K562 (cell line): ENCODE measurements around the gene GOLIM4. TPM values are rescaled to one million over a fixed set of nuclear protein-coding genes. Genes with fewer than 3 reads are reported as not detected.

ENCODE experiments used
- ATAC-seq: fragments of 200-7000 bp; cut with Tn5 transposase; 3 replicates; pipeline ENCODE4 v1.9.1; 2020; ENCODE audit warnings: moderate library complexity
- BruUV-seq: library from RNA; stranded (reverse); fragments of 400-500 nt; replicated peaks from 2 replicates; lab custom pipeline; 2021; lab: Mats Ljungman, UMichigan
- CTCF ChIA-PET: fragments of 300-600 bp; formaldehyde crosslinking; extraction: SDS; loops from one replicate; lab custom pipeline; 2021; ENCODE audit warnings: low intra/inter-chr PET ratio; lab: Yijun Ruan, JAX
- POLR2A ChIA-PET: fragments of 300-600, 350-650 bp; sonication (Branson Sonifier 250); formaldehyde crosslinking; extraction: SDS; loops from one replicate; lab custom pipeline; 2021; ENCODE audit warnings: antibody characterized with exemption, inconsistent platforms; lab: Yijun Ruan, JAX
- DNase-seq, 4 experiments: peaks; one replicate each; pipeline versions ENCODE4 v3.0.0 to v3.0.0-alpha.2; 2011 to 2018; ENCODE audit warnings: low spot score in 3 of 4, mixed read lengths in 3 of 4; ENCODE audit errors: extremely low read depth in 1 of 4
- FAIRE-seq: peaks from 2 replicates; lab custom pipeline; 2011; peaks lifted over from hg19 to GRCh38; lab: Jason Lieb, UNC
- H2AFZ ChIP-seq: 2 replicates; pipeline ENCODE4 v1.6.0; 2011; ENCODE audit warnings: low read depth, low read length, control low read depth, inconsistent platforms
- H3K27ac ChIP-seq: fragments of 200-600 bp; 3 replicates; pipeline ENCODE4 v1.8.0; 2011; ENCODE audit warnings: low read depth, mild to moderate bottlenecking, control low read depth, inconsistent platforms, low read length, moderate library complexity, mixed read lengths; ENCODE audit errors: extremely low read depth
- H3K27me3 ChIP-seq, 2 experiments: fragments of 300-600 bp in 1 of 2; 2 replicates in 1 of 2; 3 replicates in 1 of 2; pipeline versions ENCODE4 v1.6.0 to v1.8.0; 2011; ENCODE audit warnings: inconsistent platforms in 2 of 2, low read length in 2 of 2, mild to moderate bottlenecking in 1 of 2, mixed read lengths in 1 of 2, moderate library complexity in 1 of 2; ENCODE audit not compliant: control insufficient read depth in 2 of 2, insufficient read depth in 2 of 2
- H3K36me3 ChIP-seq: fragments of 300-600 bp; 3 replicates; pipeline ENCODE4 v1.8.0; 2011; ENCODE audit warnings: mild to moderate bottlenecking, low read length, inconsistent platforms; ENCODE audit not compliant: control insufficient read depth, insufficient read depth
- H3K4me1 ChIP-seq, 2 experiments: fragments of 200-600 bp in 1 of 2; replicated peaks in 1 of 2; 2 replicates in 1 of 2; 3 replicates in 1 of 2; pipeline versions ENCODE4 v1.5.1 to v1.8.0; 2011; ENCODE audit warnings: inconsistent platforms in 2 of 2, low read length in 2 of 2, mild to moderate bottlenecking in 1 of 2, mixed read lengths in 1 of 2, moderate library complexity in 1 of 2; ENCODE audit not compliant: control insufficient read depth in 2 of 2, insufficient read depth in 2 of 2
- H3K4me2 ChIP-seq: 2 replicates; pipeline ENCODE4 v1.6.1; 2011; ENCODE audit warnings: low read length, control low read depth, inconsistent platforms, mixed read lengths; ENCODE audit not compliant: insufficient read depth
- H3K4me3 ChIP-seq: fragments of 200-600 bp; sonication (generic), shearing (Covaris generic); 2 replicates; pipeline ENCODE4 v1.5.1; 2016; ENCODE audit warnings: control low read depth, inconsistent platforms
- H3K79me2 ChIP-seq: fragments of 200-600 bp; 3 replicates; pipeline ENCODE4 v1.8.0; 2011; ENCODE audit warnings: low read length, inconsistent platforms; ENCODE audit not compliant: control insufficient read depth, insufficient read depth
- H3K9ac ChIP-seq, 2 experiments: 2 replicates each; pipeline versions ENCODE4 v1.6.0 to v1.6.1; 2011; ENCODE audit warnings: low read depth in 2 of 2, low read length in 2 of 2, control low read depth in 1 of 2, inconsistent platforms in 1 of 2, mild to moderate bottlenecking in 1 of 2, mixed read lengths in 1 of 2; ENCODE audit not compliant: insufficient read depth in 1 of 2
- H3K9me1 ChIP-seq: one replicate; pipeline ENCODE4 v1.6.0; 2011; ENCODE audit warnings: inconsistent platforms, mild to moderate bottlenecking, low read length, moderate library complexity; ENCODE audit not compliant: control insufficient read depth, insufficient read depth
- H3K9me3 ChIP-seq: replicated peaks from 2 replicates; pipeline ENCODE4 v1.5.1; 2011; ENCODE audit warnings: low read depth, low read length, inconsistent platforms; ENCODE audit not compliant: control insufficient read depth, insufficient read depth
- H4K20me1 ChIP-seq: replicated peaks from 2 replicates; pipeline ENCODE4 v1.6.1; 2011; ENCODE audit warnings: low read length, inconsistent platforms, mixed read lengths; ENCODE audit not compliant: control insufficient read depth, insufficient read depth
- CC2D1A ChIP-seq: fragments of 450-650 bp; IDR thresholded peaks from 2 replicates; pipeline ENCODE4 v1.6.1; 2017; ENCODE audit warnings: mild to moderate bottlenecking
- WGBS: fragments of 100-300 bp; shearing (Covaris generic); methylation state at CpG from one replicate; pipeline ENCODE4 v1.1.6; 2016; ENCODE audit warnings: low coverage, mixed read lengths; ENCODE audit not compliant: insufficient coverage; ENCODE audit errors: missing lambda C conversion rate; 5-methylcytosine and 5-hydroxymethylcytosine counted together
- in situ Hi-C: fragments of 300-500 bp; cut with MboI; formaldehyde crosslinking; loops from 4 replicates; pipeline ENCODE4 v1.15.0; 2018; ENCODE audit warnings: inconsistent platforms, mixed read lengths
- intact Hi-C: fragments of 100-400 bp; cut with micrococcal nuclease; formaldehyde crosslinking; loops from 2 replicates; pipeline ENCODE4 v1.14.2; 2022
- polyA plus RNA-seq, 8 experiments: library from polyadenylated mRNA; depleted of rRNA in 4 of 8; stranded (reverse) in 5 of 8; unstranded in 3 of 8; fragments of >200 nt; fragmentation: Nextera tagmentation in 2 of 8; fragmentation: Illumina TruSeq in 1 of 8; extraction: Ambion mirVana in 2 of 8; extraction: Trizol in 1 of 8; gene quantifications; 2 replicates each; pipeline versions ENCODE4 v1.2.1 to v1.2.3, GENCODE V29; 2011 to 2014; ENCODE audit warnings: inconsistent platforms in 1 of 8, missing spikeins in 1 of 8
- total RNA-seq, 7 experiments: library from RNA; depleted of rRNA in 6 of 7; stranded (reverse); fragments of >200 nt in 6 of 7; fragmentation: Illumina TruSeq in 2 of 7; extraction: Trizol in 2 of 7; gene quantifications; 2 replicates each; pipeline versions ENCODE4 v1.2.1 to v1.2.3, GENCODE V29; 2011 to 2021; ENCODE audit warnings: low replicate concordance in 1 of 7
- TF ChIP-seq, protein P1 (sequence below), 3 experiments: IDR thresholded peaks in 2 of 3; conservative IDR thresholded peaks in 1 of 3; 2 replicates each; pipeline ENCODE4 v1.5.1; 2011 to 2012; ENCODE audit warnings: low read length in 3 of 3, mild to moderate bottlenecking in 3 of 3, control low read depth in 2 of 3, improper control_type of control experiment in 1 of 3, inconsistent platforms in 1 of 3, low read depth in 1 of 3, mixed read lengths in 1 of 3, moderate library complexity in 1 of 3; ENCODE audit not compliant: insufficient read depth in 2 of 3

Gene GOLIM4
- total and polyA plus RNA-seq, 9 of the 15 experiments (the other 6 are each of a cell fraction or from before 2014, with no cell fraction given): 9.3 to 39.4 (median 31.0) TPM

DNA sequence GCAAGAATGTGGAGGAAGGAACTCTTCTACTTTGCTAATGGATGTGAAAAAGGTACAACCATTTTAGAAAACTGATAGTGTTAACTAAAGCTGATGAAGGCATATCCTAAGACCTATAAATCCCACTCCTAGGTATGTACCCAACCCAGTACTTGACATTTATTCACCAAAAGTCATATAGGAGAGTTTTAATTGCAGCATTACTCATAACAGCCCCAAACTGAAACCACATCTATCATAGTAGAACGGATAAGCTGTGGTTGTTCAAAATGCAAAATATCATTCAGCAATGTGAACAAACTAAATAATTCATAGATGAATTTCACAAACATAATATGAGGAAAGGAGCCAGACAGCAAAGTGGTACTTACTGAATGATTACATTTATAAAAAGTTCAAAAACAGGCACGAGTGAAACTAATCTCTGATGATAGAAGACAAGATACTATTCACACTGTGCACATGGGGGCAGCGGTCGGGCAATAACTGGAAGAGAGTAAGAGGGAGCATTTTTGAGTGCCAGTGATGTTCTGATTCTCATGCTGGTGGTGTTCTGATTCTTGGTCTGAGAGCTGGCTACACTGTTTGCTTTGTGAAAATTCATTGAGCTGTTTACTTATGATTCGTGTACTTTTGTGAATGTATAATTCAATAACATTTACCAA lies 34.3 kb downstream of the GOLIM4 start:
- no peak for FAIRE-seq
- DNase-seq: no peak
- H3K4me3 ChIP-seq: no peak overlapping the region
- no peaks in the 10 kb centered on the region; a peak in 1 of 5 replicates for H3K4me1 ChIP-seq
- H2AFZ ChIP-seq: no peak overlapping the region
- H3K36me3 ChIP-seq: peaks cover 6% of the 10 kb centered on the region; the same call in 1 of the 3 replicates
- in situ Hi-C loops: no loop called here
- H3K4me2 ChIP-seq: no peak overlapping the region
- intact Hi-C loops: no loop called here
- no peaks in the 10 kb centered on the region for H3K9me1 ChIP-seq
- peaks cover 83% of the 10 kb centered on the region for H3K79me2 ChIP-seq
- POLR2A ChIA-PET: interaction anchor here (0.6 to 1.1 kb wide), 2 partner anchors 34 to 1086 kb away, joined by 3 to 4 read pairs; partner anchors contain the start of gene GOLIM4
- TF ChIP-seq, protein P1, sequence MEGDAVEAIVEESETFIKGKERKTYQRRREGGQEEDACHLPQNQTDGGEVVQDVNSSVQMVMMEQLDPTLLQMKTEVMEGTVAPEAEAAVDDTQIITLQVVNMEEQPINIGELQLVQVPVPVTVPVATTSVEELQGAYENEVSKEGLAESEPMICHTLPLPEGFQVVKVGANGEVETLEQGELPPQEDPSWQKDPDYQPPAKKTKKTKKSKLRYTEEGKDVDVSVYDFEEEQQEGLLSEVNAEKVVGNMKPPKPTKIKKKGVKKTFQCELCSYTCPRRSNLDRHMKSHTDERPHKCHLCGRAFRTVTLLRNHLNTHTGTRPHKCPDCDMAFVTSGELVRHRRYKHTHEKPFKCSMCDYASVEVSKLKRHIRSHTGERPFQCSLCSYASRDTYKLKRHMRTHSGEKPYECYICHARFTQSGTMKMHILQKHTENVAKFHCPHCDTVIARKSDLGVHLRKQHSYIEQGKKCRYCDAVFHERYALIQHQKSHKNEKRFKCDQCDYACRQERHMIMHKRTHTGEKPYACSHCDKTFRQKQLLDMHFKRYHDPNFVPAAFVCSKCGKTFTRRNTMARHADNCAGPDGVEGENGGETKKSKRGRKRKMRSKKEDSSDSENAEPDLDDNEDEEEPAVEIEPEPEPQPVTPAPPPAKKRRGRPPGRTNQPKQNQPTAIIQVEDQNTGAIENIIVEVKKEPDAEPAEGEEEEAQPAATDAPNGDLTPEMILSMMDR (IDR thresholded peaks at IDR 0.05 in 2 of 3, conservative IDR thresholded peaks at IDR 0.05 in 1 of 3; ENCODE audit: insufficient read depth in 2 of 3, low read depth in 1 of 3, low read length in 3 of 3): peak in 1 of 3 experiments; percentile 23; a peak in 1 of 6 replicates
- TF ChIP-seq CC2D1A: no peak
- BruUV-seq: no TSS peak
- WGBS: 72% methylated on average over 5 of the region's 5 CpGs
- no peak overlapping the region for H3K9ac ChIP-seq
- peaks cover 10% of the 10 kb centered on the region; the same call in 1 of the 2 replicates for H3K9me3 ChIP-seq
- H3K27me3 ChIP-seq: no peaks in the 10 kb centered on the region
- H4K20me1 ChIP-seq: no peaks in the 10 kb centered on the region
- peak; percentile 68 for ATAC-seq
- H3K27ac ChIP-seq: no peak overlapping the region
- CTCF ChIA-PET: interaction anchor here (1.2 kb wide), 1 partner anchor 14 kb away, joined by 4 read pairs; no protein-coding TSS in a partner anchor
